Colon (tissue), 2 donors: Measurements from ENCODE around the gene CHST6.
"Not testable (repeated sequence)": the region's sequence is repeated elsewhere in the genome, so short reads cannot be mapped to it uniquely, and the experiment has no call there.

Experiments used
- FAIRE-seq: peaks from 2 replicates; lab custom pipeline; 2012; peaks lifted over from hg19 to GRCh38; lab: Jason Lieb, UNC
- donor health status: control.
- donor health status: control.

The CHST6 gene

GRCh38 chr16:75433732-75434413, 61.4 kb downstream of the CHST6 start:
- no peak for FAIRE-seq

GRCh38 chr16:75432828-75433731, 62.2 kb downstream of the CHST6 start, which contains the start of gene CFDP1:
Gene CFDP1, minus strand, starts transcription at chr16:75433503. Its CDS starts 151 bp downstream, at chr16:75433352.
- FAIRE-seq, result no peak

GRCh38 chr16:75429621-75430403, 65.4 kb downstream of the CHST6 start:
- FAIRE-seq, result no peak

- FAIRE-seq, result not testable (repeated sequence)
Measured at GRCh38 chr16:75426524-75426923, 68.7 kb downstream of the CHST6 start.

GRCh38 chr16:75424105-75424762, 71.0 kb downstream of the CHST6 start:
- FAIRE-seq, result not testable (repeated sequence)

DNA sequence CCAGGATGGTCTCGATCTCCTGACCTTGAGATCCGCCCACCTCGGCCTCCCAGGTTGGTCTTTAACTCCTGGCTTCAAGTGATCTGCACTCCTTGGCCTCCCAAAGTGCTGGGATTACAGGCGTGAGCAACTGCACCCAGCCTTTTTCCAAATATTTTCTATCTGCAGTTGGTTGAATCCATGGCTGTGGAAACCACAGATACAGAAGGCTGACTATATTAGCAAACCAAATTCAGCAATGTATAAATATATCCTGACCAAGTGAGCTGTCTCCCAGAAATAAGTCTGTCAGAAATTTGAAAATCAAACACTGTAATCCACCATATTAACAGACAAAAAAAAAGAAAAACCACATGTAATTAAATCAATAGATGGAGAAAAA, 71.5 kb downstream of the CHST6 start:
- no peak for FAIRE-seq
